HCT116 (cell line): ENCODE results near the gene ABHD3. TPM values are rescaled to one million over a fixed set of nuclear protein-coding genes. Genes with fewer than 3 reads are reported as not detected.

Source experiments
- ATAC-seq: fragments of 200-7000 bp; cut with Tn5 transposase; 2 replicates; pipeline ENCODE4 v1.9.1; 2020; ENCODE audit warnings: mild to moderate bottlenecking, moderate library complexity
- BruUV-seq: library from RNA; stranded (reverse); fragments of 400-500 nt; replicated peaks from 2 replicates; lab custom pipeline; 2021; lab: Mats Ljungman, UMichigan
- CTCF ChIA-PET: fragments of 300-600 bp; sonication (Branson Sonifier 250); formaldehyde crosslinking; loops from one replicate; lab custom pipeline; 2021; ENCODE audit warnings: antibody characterized with exemption; lab: Charles Lee
- POLR2A ChIA-PET: fragments of 300-600, 350-600 bp; sonication (Branson Sonifier 250); formaldehyde crosslinking; loops from one replicate; lab custom pipeline; 2021; ENCODE audit warnings: antibody characterized with exemption; lab: Charles Lee
- RAD21 ChIA-PET, 2 experiments: fragments of 300-600 bp; sonication (Branson Sonifier 250); formaldehyde crosslinking; loops; one replicate each; lab custom pipeline; 2023; ENCODE audit warnings: low total read pairs in 2 of 2; ENCODE audit not compliant: uncharacterized antibody in 2 of 2, unreplicated experiment in 2 of 2, low non-redundant PET in 1 of 2; lab: Charles Lee
- DNase-seq: peaks from one replicate; pipeline ENCODE4 v3.0.0-alpha.2; 2010; ENCODE audit warnings: low read depth, low spot score
- H2AFZ ChIP-seq: fragments of 200-600 bp; shearing (Covaris generic), sonication (generic); 2 replicates; pipeline ENCODE4 v1.6.1; 2017; ENCODE audit warnings: low read depth, mixed run types, mixed read lengths, antibody characterized with exemption, low read length; ENCODE audit not compliant: poor library complexity, severe bottlenecking
- H3K27ac ChIP-seq: 2 replicates; pipeline ENCODE4 v1.5.1; 2012; ENCODE audit warnings: low read depth, low read length
- H3K27me3 ChIP-seq: fragments of 200-600 bp; sonication (generic); 2 replicates; pipeline ENCODE4 v1.6.1; 2016; ENCODE audit warnings: mixed run types, low read length, mixed read lengths; ENCODE audit not compliant: insufficient read depth
- H3K36me3 ChIP-seq, 2 experiments: fragments of 200-500 bp in 1 of 2; fragments of 200-600 bp in 1 of 2; sonication (Bioruptor generic) in 1 of 2; sonication (generic) in 1 of 2; 2 replicates each; pipeline versions ENCODE4 v1.5.1 to v1.6.1; 2014 to 2016; ENCODE audit warnings: low read length in 2 of 2, inconsistent platforms in 1 of 2, mixed read lengths in 1 of 2, mixed run types in 1 of 2; ENCODE audit not compliant: insufficient read depth in 2 of 2, control insufficient read depth in 1 of 2
- H3K4me1 ChIP-seq, 2 experiments: fragments of 200-600 bp in 1 of 2; sonication (generic) in 1 of 2; 2 replicates each; pipeline versions ENCODE4 v1.5.1 to v1.6.1; 2012 to 2017; ENCODE audit warnings: low read length in 2 of 2, inconsistent platforms in 1 of 2, mild to moderate bottlenecking in 1 of 2, mixed read lengths in 1 of 2, mixed run types in 1 of 2, moderate library complexity in 1 of 2; ENCODE audit not compliant: insufficient read depth in 2 of 2, control insufficient read depth in 1 of 2
- H3K4me2 ChIP-seq: fragments of 200-600 bp; sonication (generic); 2 replicates; pipeline ENCODE4 v1.6.1; 2017; ENCODE audit warnings: mixed run types, low read length, mixed read lengths
- H3K4me3 ChIP-seq, 2 experiments: fragments of 200-600 bp in 1 of 2; sonication (generic) in 1 of 2; replicated peaks in 1 of 2; 2 replicates each; pipeline ENCODE4 v1.5.1; 2011 to 2016; ENCODE audit warnings: low read length in 2 of 2, control low read depth in 1 of 2, low read depth in 1 of 2, mild to moderate bottlenecking in 1 of 2, mixed read lengths in 1 of 2, mixed run types in 1 of 2
- H3K79me2 ChIP-seq: fragments of 200-600 bp; sonication (generic); 2 replicates; pipeline ENCODE4 v1.6.1; 2017; ENCODE audit warnings: mild to moderate bottlenecking, mixed run types, low read length, moderate library complexity, mixed read lengths; ENCODE audit not compliant: insufficient read depth
- H3K9ac ChIP-seq: fragments of 200-600 bp; sonication (generic); 2 replicates; pipeline ENCODE4 v1.6.1; 2016; ENCODE audit warnings: low read length, mixed read lengths
- H3K9me2 ChIP-seq: fragments of 200-600 bp; sonication (generic), shearing (Covaris generic); 2 replicates; pipeline ENCODE4 v1.6.1; 2017; ENCODE audit warnings: mixed run types, mild to moderate bottlenecking, moderate library complexity; ENCODE audit not compliant: insufficient read depth
- H3K9me3 ChIP-seq, 2 experiments: fragments of 200-500 bp in 1 of 2; fragments of 200-600 bp in 1 of 2; sonication (Bioruptor generic) in 1 of 2; sonication (generic) in 1 of 2; 2 replicates each; pipeline ENCODE4 v1.6.1; 2014 to 2017; ENCODE audit warnings: low read length in 2 of 2, mixed read lengths in 2 of 2, inconsistent platforms in 1 of 2, low read depth in 1 of 2, mild to moderate bottlenecking in 1 of 2, mixed run types in 1 of 2, moderate library complexity in 1 of 2; ENCODE audit not compliant: control insufficient read depth in 1 of 2, insufficient read depth in 1 of 2
- H4K20me1 ChIP-seq: fragments of 200-600 bp; sonication (generic), shearing (Covaris generic); 2 replicates; pipeline ENCODE4 v1.6.1; 2017; ENCODE audit warnings: mixed run types, mild to moderate bottlenecking, moderate library complexity; ENCODE audit not compliant: insufficient read depth
- CTCF ChIP-seq, 3 experiments: fragments of 200-600 bp in 1 of 3; sonication (generic) in 1 of 3; IDR thresholded peaks in 2 of 3; conservative IDR thresholded peaks in 1 of 3; 2 replicates each; pipeline ENCODE4 v1.5.1; 2012 to 2017; ENCODE audit warnings: low read depth in 2 of 3, low read length in 2 of 3, antibody characterized with exemption in 1 of 3, borderline replicate concordance in 1 of 3, control low read depth in 1 of 3, mild to moderate bottlenecking in 1 of 3, mixed read lengths in 1 of 3, mixed run types in 1 of 3, moderate library complexity in 1 of 3; ENCODE audit not compliant: insufficient read depth in 1 of 3
- EGR1 ChIP-seq: IDR thresholded peaks from 2 replicates; pipeline ENCODE4 v1.6.1; 2012; ENCODE audit warnings: low read depth
- RAD21 ChIP-seq: IDR thresholded peaks from 2 replicates; pipeline ENCODE4 v1.6.1; 2012; ENCODE audit warnings: low read depth, mild to moderate bottlenecking
- SP1 ChIP-seq: IDR thresholded peaks from 2 replicates; pipeline ENCODE4 v1.6.1; 2012; ENCODE audit warnings: low read depth
- ZNF274 ChIP-seq: fragments of 200-500 bp; sonication (Bioruptor generic); IDR thresholded peaks from 2 replicates; pipeline ENCODE4 v1.6.1; 2014; ENCODE audit warnings: mild to moderate bottlenecking, low read depth, low read length, inconsistent platforms
- intact Hi-C: fragments of 100-400 bp; cut with micrococcal nuclease; formaldehyde crosslinking; loops from 2 replicates; pipeline ENCODE4 v1.10.0; 2022
- total RNA-seq: library from RNA; stranded (reverse); gene quantifications from one replicate; pipeline ENCODE4 v1.2.1, GENCODE V29; 2021; ENCODE audit not compliant: unreplicated experiment

The ABHD3 gene
- total RNA-seq, 1 experiment from 2014 or later: 29.9 TPM

GRCh38 chr18:21632393-21632792 is 72.2 kb downstream of the ABHD3 start:
- no peak overlapping the region for H3K4me3 ChIP-seq
- no peak overlapping the region for H3K4me2 ChIP-seq
- peaks cover 0 to 10% of the 10 kb centered on the region in 2 experiments; a peak in 1 of 4 replicates for H3K4me1 ChIP-seq
- TF ChIP-seq SP1 (no peak), CTCF (IDR thresholded peaks at IDR 0.05 in 2 of 3, conservative IDR thresholded peaks at IDR 0.05 in 1 of 3; ENCODE audit: borderline replicate concordance in 1 of 3, insufficient read depth in 1 of 3, low read depth in 2 of 3, low read length in 2 of 3) (peak in 2 of 3 experiments; percentile 7 to 18; a peak in 1 of 6 replicates), EGR1 (no peak), RAD21 (peak; percentile 47), ZNF274 (no peak)
- TF ChIP-seq, all 23 proteins: peak for 2
- H3K27me3 ChIP-seq: no peaks in the 10 kb centered on the region
- H3K9ac ChIP-seq: no peak overlapping the region
- no peak for ATAC-seq
- H2AFZ ChIP-seq: no peak overlapping the region
- ChIA-PET POLR2A (no interaction called here), CTCF (interaction anchor here (1.2 to 1.4 kb wide), 2 partner anchors 219 to 441 kb away, joined by 3 read pairs; no protein-coding TSS in a partner anchor), RAD21 (interaction anchor here in 1 of 2 experiments (0.7 kb wide), 2 partner anchors 119 to 127 kb away, joined by 3 read pairs; no protein-coding TSS in a partner anchor)
- H3K36me3 ChIP-seq: peaks cover 37 to 39% of the 10 kb centered on the region in 2 experiments; a peak in 3 of 4 replicates
- no peaks in the 10 kb centered on the region for H3K9me3 ChIP-seq
- no peaks in the 10 kb centered on the region for H3K9me2 ChIP-seq
- peaks cover 35% of the 10 kb centered on the region for H3K79me2 ChIP-seq
- intact Hi-C loops: loop anchor here (5.0 kb wide), 1 partner anchor 70 kb away; the partner anchor contains the start of gene ABHD3
- H3K27ac ChIP-seq: no peak overlapping the region
- peaks cover 23% of the 10 kb centered on the region; the same call in 1 of the 2 replicates for H4K20me1 ChIP-seq
- no TSS peak for BruUV-seq
- no peak for DNase-seq
